DOHH2 (cell line): ENCODE measurements around the gene MARCHF11.

ENCODE experiments used
- H3F3A ChIP-seq: fragments of 200-600 bp; sonication (generic), shearing (Covaris generic); 2 replicates; pipeline ENCODE4 v1.6.0; 2016; ENCODE audit warnings: antibody characterized with exemption, mild to moderate bottlenecking; ENCODE audit not compliant: control insufficient read depth, insufficient read depth
- H3K27ac ChIP-seq: fragments of 200-600 bp; sonication (generic); 2 replicates; pipeline ENCODE4 v1.5.1; 2014; ENCODE audit warnings: low read depth, mild to moderate bottlenecking, low read length, moderate library complexity
- H3K27me3 ChIP-seq: fragments of 200-600 bp; sonication (generic); 2 replicates; pipeline ENCODE4 v1.6.1; 2014; ENCODE audit warnings: mild to moderate bottlenecking, low read length, mixed read lengths; ENCODE audit not compliant: control insufficient read depth
- H3K36me3 ChIP-seq: fragments of 200-600 bp; sonication (generic); 2 replicates; pipeline ENCODE4 v1.6.1; 2014; ENCODE audit warnings: mild to moderate bottlenecking, low read length, moderate library complexity, mixed read lengths; ENCODE audit not compliant: control insufficient read depth
- H3K4me1 ChIP-seq: fragments of 200-600 bp; sonication (generic); 2 replicates; pipeline ENCODE4 v1.6.1; 2014; ENCODE audit warnings: mild to moderate bottlenecking, low read length, mixed read lengths; ENCODE audit not compliant: control insufficient read depth
- H3K4me2 ChIP-seq: fragments of 200-600 bp; sonication (generic); 2 replicates; pipeline ENCODE4 v1.6.0; 2014; ENCODE audit warnings: mild to moderate bottlenecking, low read length, moderate library complexity
- H3K4me3 ChIP-seq: fragments of 200-600 bp; sonication (generic); 2 replicates; pipeline ENCODE4 v1.5.1; 2014; ENCODE audit warnings: mild to moderate bottlenecking, low read length, mixed read lengths
- H3K79me2 ChIP-seq: fragments of 200-600 bp; sonication (generic); 2 replicates; pipeline ENCODE4 v1.6.1; 2014; ENCODE audit warnings: mild to moderate bottlenecking, low read length, mixed read lengths; ENCODE audit not compliant: control insufficient read depth
- H3K9me2 ChIP-seq: fragments of 200-600 bp; sonication (generic); replicated peaks from 2 replicates; pipeline ENCODE4 v1.6.1; 2014; ENCODE audit warnings: mild to moderate bottlenecking, low read length, mixed read lengths; ENCODE audit not compliant: control insufficient read depth
- H3K9me3 ChIP-seq: fragments of 200-600 bp; sonication (generic); 2 replicates; pipeline ENCODE4 v1.6.1; 2014; ENCODE audit warnings: antibody characterized with exemption, low read length, mixed read lengths; ENCODE audit not compliant: control insufficient read depth, insufficient read depth
- H4K20me1 ChIP-seq: fragments of 200-600 bp; sonication (generic); 2 replicates; pipeline ENCODE4 v1.6.0; 2014; ENCODE audit warnings: low read depth, mild to moderate bottlenecking, antibody characterized with exemption, low read length, moderate library complexity; ENCODE audit not compliant: control insufficient read depth, insufficient read depth
- CTCF ChIP-seq: fragments of 200-600 bp; sonication (generic); IDR thresholded peaks from one replicate; pipeline ENCODE4 v1.5.1; 2014; ENCODE audit warnings: antibody characterized with exemption, mild to moderate bottlenecking, low read depth, low read length; ENCODE audit not compliant: poor library complexity, severe bottlenecking
- EZH2phosphoT487 ChIP-seq: fragments of 200-600 bp; sonication (generic); IDR thresholded peaks from 2 replicates; pipeline ENCODE4 v1.6.1; 2017; ENCODE audit warnings: borderline replicate concordance, mild to moderate bottlenecking, antibody characterized with exemption, low read length, moderate library complexity, mixed read lengths

The MARCHF11 gene

GRCh38 chr5:16090270-16090669, 89.3 kb downstream of the MARCHF11 start:
- Histone ChIP-seq H3K79me2 (no peaks in the 10 kb centered on the region), H3F3A (no peaks in the 10 kb centered on the region), H3K4me1 (no peaks in the 10 kb centered on the region), H3K27ac (no peak overlapping the region), H3K9me3 (no peaks in the 10 kb centered on the region), H3K4me2 (no peak overlapping the region), H4K20me1 (no peaks in the 10 kb centered on the region), H3K9me2 (no peaks in the 10 kb centered on the region), H3K4me3 (no peak overlapping the region), H3K27me3 (no peaks in the 10 kb centered on the region), H3K36me3 (no peaks in the 10 kb centered on the region)
- no peak for TF ChIP-seq CTCF
- TF ChIP-seq EZH2phosphoT487: no peak

- H3K4me3 ChIP-seq: no peak overlapping the region
- H3K4me1 ChIP-seq: no peaks in the 10 kb centered on the region
- H3K9me3 ChIP-seq: no peaks in the 10 kb centered on the region
- H4K20me1 ChIP-seq: no peaks in the 10 kb centered on the region
- H3K9me2 ChIP-seq: no peaks in the 10 kb centered on the region
- no peak overlapping the region for H3K27ac ChIP-seq
- no peak for TF ChIP-seq EZH2phosphoT487
- TF ChIP-seq CTCF: no peak
- H3K4me2 ChIP-seq: no peak overlapping the region
- no peaks in the 10 kb centered on the region for H3K27me3 ChIP-seq
- no peaks in the 10 kb centered on the region for H3K79me2 ChIP-seq
- H3F3A ChIP-seq: no peaks in the 10 kb centered on the region
- H3K36me3 ChIP-seq: no peaks in the 10 kb centered on the region
Observed at GRCh38 chr5:16082982-16083381, 96.6 kb downstream of the MARCHF11 start.

GRCh38 chr5:16082053-16082452, 97.5 kb downstream of the MARCHF11 start:
- no peak overlapping the region for H3K4me2 ChIP-seq
- H3K4me1 ChIP-seq: no peaks in the 10 kb centered on the region
- no peaks in the 10 kb centered on the region for H3K9me3 ChIP-seq
- no peak overlapping the region for H3K4me3 ChIP-seq
- no peaks in the 10 kb centered on the region for H3F3A ChIP-seq
- no peaks in the 10 kb centered on the region for H4K20me1 ChIP-seq
- TF ChIP-seq CTCF (no peak), EZH2phosphoT487 (no peak)
- H3K27ac ChIP-seq: no peak overlapping the region
- H3K9me2 ChIP-seq: no peaks in the 10 kb centered on the region
- no peaks in the 10 kb centered on the region for H3K27me3 ChIP-seq
- H3K36me3 ChIP-seq: no peaks in the 10 kb centered on the region
- H3K79me2 ChIP-seq: no peaks in the 10 kb centered on the region
